K562 (cell line): ENCODE measurements around the gene ADGRG1. TPM values are rescaled to one million over a fixed set of nuclear protein-coding genes. Genes with fewer than 3 reads are reported as not detected.

Experiments
- ATAC-seq: fragments of 200-7000 bp; cut with Tn5 transposase; 3 replicates; pipeline ENCODE4 v1.9.1; 2020; ENCODE audit warnings: moderate library complexity
- BruUV-seq: library from RNA; stranded (reverse); fragments of 400-500 nt; replicated peaks from 2 replicates; lab custom pipeline; 2021; lab: Mats Ljungman, UMichigan
- CTCF ChIA-PET: fragments of 300-600 bp; formaldehyde crosslinking; extraction: SDS; loops from one replicate; lab custom pipeline; 2021; ENCODE audit warnings: low intra/inter-chr PET ratio; lab: Yijun Ruan, JAX
- POLR2A ChIA-PET: fragments of 300-600, 350-650 bp; sonication (Branson Sonifier 250); formaldehyde crosslinking; extraction: SDS; loops from one replicate; lab custom pipeline; 2021; ENCODE audit warnings: antibody characterized with exemption, inconsistent platforms; lab: Yijun Ruan, JAX
- DNase-seq, 4 experiments: peaks; one replicate each; pipeline versions ENCODE4 v3.0.0 to v3.0.0-alpha.2; 2011 to 2018; ENCODE audit warnings: low spot score in 3 of 4, mixed read lengths in 3 of 4; ENCODE audit errors: extremely low read depth in 1 of 4
- FAIRE-seq: peaks from 2 replicates; lab custom pipeline; 2011; peaks lifted over from hg19 to GRCh38; lab: Jason Lieb, UNC
- H2AFZ ChIP-seq: 2 replicates; pipeline ENCODE4 v1.6.0; 2011; ENCODE audit warnings: low read depth, low read length, control low read depth, inconsistent platforms
- H3K27ac ChIP-seq: fragments of 200-600 bp; 3 replicates; pipeline ENCODE4 v1.8.0; 2011; ENCODE audit warnings: low read depth, mild to moderate bottlenecking, control low read depth, inconsistent platforms, low read length, moderate library complexity, mixed read lengths; ENCODE audit errors: extremely low read depth
- H3K27me3 ChIP-seq, 2 experiments: fragments of 300-600 bp in 1 of 2; 2 replicates in 1 of 2; 3 replicates in 1 of 2; pipeline versions ENCODE4 v1.6.0 to v1.8.0; 2011; ENCODE audit warnings: inconsistent platforms in 2 of 2, low read length in 2 of 2, mild to moderate bottlenecking in 1 of 2, mixed read lengths in 1 of 2, moderate library complexity in 1 of 2; ENCODE audit not compliant: control insufficient read depth in 2 of 2, insufficient read depth in 2 of 2
- H3K36me3 ChIP-seq: fragments of 300-600 bp; 3 replicates; pipeline ENCODE4 v1.8.0; 2011; ENCODE audit warnings: mild to moderate bottlenecking, low read length, inconsistent platforms; ENCODE audit not compliant: control insufficient read depth, insufficient read depth
- H3K4me1 ChIP-seq, 2 experiments: fragments of 200-600 bp in 1 of 2; replicated peaks in 1 of 2; 2 replicates in 1 of 2; 3 replicates in 1 of 2; pipeline versions ENCODE4 v1.5.1 to v1.8.0; 2011; ENCODE audit warnings: inconsistent platforms in 2 of 2, low read length in 2 of 2, mild to moderate bottlenecking in 1 of 2, mixed read lengths in 1 of 2, moderate library complexity in 1 of 2; ENCODE audit not compliant: control insufficient read depth in 2 of 2, insufficient read depth in 2 of 2
- H3K4me2 ChIP-seq: 2 replicates; pipeline ENCODE4 v1.6.1; 2011; ENCODE audit warnings: low read length, control low read depth, inconsistent platforms, mixed read lengths; ENCODE audit not compliant: insufficient read depth
- H3K4me3 ChIP-seq: fragments of 200-600 bp; sonication (generic), shearing (Covaris generic); 2 replicates; pipeline ENCODE4 v1.5.1; 2016; ENCODE audit warnings: control low read depth, inconsistent platforms
- H3K79me2 ChIP-seq: fragments of 200-600 bp; 3 replicates; pipeline ENCODE4 v1.8.0; 2011; ENCODE audit warnings: low read length, inconsistent platforms; ENCODE audit not compliant: control insufficient read depth, insufficient read depth
- H3K9ac ChIP-seq, 2 experiments: 2 replicates each; pipeline versions ENCODE4 v1.6.0 to v1.6.1; 2011; ENCODE audit warnings: low read depth in 2 of 2, low read length in 2 of 2, control low read depth in 1 of 2, inconsistent platforms in 1 of 2, mild to moderate bottlenecking in 1 of 2, mixed read lengths in 1 of 2; ENCODE audit not compliant: insufficient read depth in 1 of 2
- H3K9me1 ChIP-seq: one replicate; pipeline ENCODE4 v1.6.0; 2011; ENCODE audit warnings: inconsistent platforms, mild to moderate bottlenecking, low read length, moderate library complexity; ENCODE audit not compliant: control insufficient read depth, insufficient read depth
- H3K9me3 ChIP-seq: replicated peaks from 2 replicates; pipeline ENCODE4 v1.5.1; 2011; ENCODE audit warnings: low read depth, low read length, inconsistent platforms; ENCODE audit not compliant: control insufficient read depth, insufficient read depth
- H4K20me1 ChIP-seq: replicated peaks from 2 replicates; pipeline ENCODE4 v1.6.1; 2011; ENCODE audit warnings: low read length, inconsistent platforms, mixed read lengths; ENCODE audit not compliant: control insufficient read depth, insufficient read depth
- BRCA1 ChIP-seq, 2 experiments: fragments of 450-650 bp in 1 of 2; sonication (generic) in 1 of 2; formaldehyde crosslinking in 1 of 2; IDR thresholded peaks; 2 replicates each; pipeline versions ENCODE4 v1.5.0 to v1.6.1; 2017 to 2020; ENCODE audit warnings: mild to moderate bottlenecking in 1 of 2, missing genetic modification reagents in 1 of 2
- MAZ ChIP-seq, 2 experiments: fragments of 450-650 bp in 1 of 2; sonication (generic) in 1 of 2; formaldehyde crosslinking; IDR thresholded peaks in 1 of 2; conservative IDR thresholded peaks in 1 of 2; 2 replicates each; pipeline versions ENCODE4 v1.4.0 to v1.5.0; 2020; ENCODE audit warnings: mild to moderate bottlenecking in 1 of 2, missing genetic modification reagents in 1 of 2
- NFIC ChIP-seq: fragments of 450-650 bp; IDR thresholded peaks from 2 replicates; pipeline ENCODE4 v1.6.1; 2017; ENCODE audit warnings: mild to moderate bottlenecking, inconsistent platforms
- NR2C2 ChIP-seq, 2 experiments: fragments of 200-800 bp in 1 of 2; sonication (Bioruptor generic) in 1 of 2; sonication (generic) in 1 of 2; formaldehyde crosslinking in 1 of 2; IDR thresholded peaks; 2 replicates each; pipeline versions ENCODE4 v1.6.1 to v1.8.0; 2016 to 2022; ENCODE audit warnings: mild to moderate bottlenecking in 1 of 2, missing compliant biosample characterization in 1 of 2, missing genetic modification characterization in 1 of 2, missing genetic modification reagents in 1 of 2
- NR3C1 ChIP-seq: sonication (generic); formaldehyde crosslinking; IDR thresholded peaks from 2 replicates; pipeline ENCODE4 v1.8.1; 2022; ENCODE audit warnings: missing genetic modification reagents
- SOX6 ChIP-seq: fragments of 450-650 bp; IDR thresholded peaks from 2 replicates; pipeline ENCODE4 v1.6.1; 2014; ENCODE audit warnings: mild to moderate bottlenecking
- WGBS: fragments of 100-300 bp; shearing (Covaris generic); methylation state at CpG from one replicate; pipeline ENCODE4 v1.1.6; 2016; ENCODE audit warnings: low coverage, mixed read lengths; ENCODE audit not compliant: insufficient coverage; ENCODE audit errors: missing lambda C conversion rate; 5-methylcytosine and 5-hydroxymethylcytosine counted together
- in situ Hi-C: fragments of 300-500 bp; cut with MboI; formaldehyde crosslinking; loops from 4 replicates; pipeline ENCODE4 v1.15.0; 2018; ENCODE audit warnings: inconsistent platforms, mixed read lengths
- intact Hi-C: fragments of 100-400 bp; cut with micrococcal nuclease; formaldehyde crosslinking; loops from 2 replicates; pipeline ENCODE4 v1.14.2; 2022
- polyA plus RNA-seq, 8 experiments: library from polyadenylated mRNA; depleted of rRNA in 4 of 8; stranded (reverse) in 5 of 8; unstranded in 3 of 8; fragments of >200 nt; fragmentation: Nextera tagmentation in 2 of 8; fragmentation: Illumina TruSeq in 1 of 8; extraction: Ambion mirVana in 2 of 8; extraction: Trizol in 1 of 8; gene quantifications; 2 replicates each; pipeline versions ENCODE4 v1.2.1 to v1.2.3, GENCODE V29; 2011 to 2014; ENCODE audit warnings: inconsistent platforms in 1 of 8, missing spikeins in 1 of 8
- total RNA-seq, 7 experiments: library from RNA; depleted of rRNA in 6 of 7; stranded (reverse); fragments of >200 nt in 6 of 7; fragmentation: Illumina TruSeq in 2 of 7; extraction: Trizol in 2 of 7; gene quantifications; 2 replicates each; pipeline versions ENCODE4 v1.2.1 to v1.2.3, GENCODE V29; 2011 to 2021; ENCODE audit warnings: low replicate concordance in 1 of 7

The ADGRG1 gene
- total and polyA plus RNA-seq, 9 of the 15 experiments (the other 6 are each of a cell fraction or from before 2014, with no cell fraction given) = 0.04 to 0.31 (median 0.16) TPM; not detected in 6

- TF ChIP-seq SOX6 = no peak
- TF ChIP-seq, all 486 proteins: peak for 0
Measured at GRCh38 chr16:57652695-57653471, 24.5 kb downstream of the ADGRG1 start (continued).

- Histone ChIP-seq H3K9me3 (no peaks in the 10 kb centered on the region), H3K27me3 (peaks cover 3 to 5% of the 10 kb centered on the region in 2 experiments; a peak in 1 of 5 replicates), H2AFZ (no peak overlapping the region)
- BruUV-seq = no TSS peak
- no peak for TF ChIP-seq NR2C2 (CRISPR knock-in tag; IDR thresholded peaks at IDR 0.05)
- TF ChIP-seq NR2C2 (tag; IDR thresholded peaks at IDR 0.05) = peak; percentile 49; the same call in 1 of the 2 replicates
- no peak for TF ChIP-seq BRCA1 (IDR thresholded peaks at IDR 0.05)
- TF ChIP-seq BRCA1 (CRISPR knock-in tag; IDR thresholded peaks at IDR 0.05) = 0 out of 2 replicates have a peak, but pooled peaks have one; percentile 66
- TF ChIP-seq NFIC = 0 out of 2 replicates have a peak, but pooled peaks have one; percentile 15
- TF ChIP-seq MAZ (CRISPR knock-in tag; conservative IDR thresholded peaks at IDR 0.05 in 1 of 2, IDR thresholded peaks at IDR 0.05 in 1 of 2) = 0 out of 4 replicates have a peak, but pooled peaks of 1 of the 2 experiments have one; percentile 29
- TF ChIP-seq NR3C1 = no peak
- TF ChIP-seq, all 486 proteins: peak for 4
- no peaks in the 10 kb centered on the region for H3K79me2 ChIP-seq
- FAIRE-seq = no peak
- POLR2A ChIA-PET = interaction anchor here (0.9 kb wide), 2 partner anchors 71 to 215 kb away, joined by 3 read pairs; no protein-coding TSS in a partner anchor
- intact Hi-C loops = loop anchor here (10.0 kb wide), 1 partner anchor 211 kb away; no protein-coding TSS in a partner anchor
- H3K9me1 ChIP-seq = no peaks in the 10 kb centered on the region
- ATAC-seq = no peak
- in situ Hi-C loops = no loop called here
- H3K4me3 ChIP-seq = no peak overlapping the region
- no peaks in the 10 kb centered on the region for H3K36me3 ChIP-seq
- H3K4me1 ChIP-seq = peaks cover 0 to 21% of the 10 kb centered on the region in 2 experiments; a peak in 2 of 5 replicates
- CTCF ChIA-PET = no interaction called here
- H3K4me2 ChIP-seq = no peak overlapping the region
- 0 out of 2 replicates have a peak, but pooled peaks cover under 1% of the 10 kb centered on the region for H4K20me1 ChIP-seq
- peak overlapping the region in 1 of 2 experiments; percentile 67; a peak in 2 of 4 replicates for H3K9ac ChIP-seq
- H3K27ac ChIP-seq = no peak overlapping the region
- 23% methylated on average over 15 of the region's 16 CpGs for WGBS
- no peak for DNase-seq
Measured at GRCh38 chr16:57653936-57654335, 25.5 kb downstream of the ADGRG1 start.
